ENCODE data around the gene ATP6V1B1. TPM values are rescaled to one million over a fixed set of nuclear protein-coding genes. Genes with fewer than 3 reads are reported as not detected.

ATP6V1B1 gene
- total RNA-seq, 1 donor from 2014 or later, result 4.3 TPM

- DNase-seq, result no peak
Measured at GRCh38 chr2:70927138-70927537, 8.6 kb upstream of the ATP6V1B1 start.

- no peak for DNase-seq
Measured at GRCh38 chr2:70927641-70928040, 8.1 kb upstream of the ATP6V1B1 start.

- no peak for DNase-seq
Measured at GRCh38 chr2:70928366-70928765, 7.3 kb upstream of the ATP6V1B1 start.

- no peak for DNase-seq
Measured at GRCh38 chr2:70930371-70931329, 5.0 kb upstream of the ATP6V1B1 start.

GRCh38 chr2:70931376-70932000, 4.2 kb upstream of the ATP6V1B1 start:
- no peak for DNase-seq

GRCh38 chr2:70932631-70933230, 3.0 kb upstream of the ATP6V1B1 start:
- peak; percentile 47 for DNase-seq

- DNase-seq, result no peak
Measured at GRCh38 chr2:70934981-70935380, 719 bp upstream of the ATP6V1B1 start.

- DNase-seq, result no peak
Measured at GRCh38 chr2:70936165-70936978, 672 bp downstream of the ATP6V1B1 start.

GRCh38 chr2:70936979-70937811, 1.5 kb downstream of the ATP6V1B1 start:
- DNase-seq, result no peak

- no peak for DNase-seq
Measured at GRCh38 chr2:70937866-70938585, 2.3 kb downstream of the ATP6V1B1 start.

GRCh38 chr2:70938586-70938950, 2.9 kb downstream of the ATP6V1B1 start:
- no peak for DNase-seq

GRCh38 chr2:70939001-70939838, 3.5 kb downstream of the ATP6V1B1 start:
- no peak for DNase-seq

GRCh38 chr2:70939839-70940580, 4.3 kb downstream of the ATP6V1B1 start:
- DNase-seq, result no peak

- no peak for DNase-seq
Measured at GRCh38 chr2:70941186-70941585, 5.5 kb downstream of the ATP6V1B1 start.

- no peak for DNase-seq
Measured at GRCh38 chr2:70941701-70942100, 6.0 kb downstream of the ATP6V1B1 start.

- peak; percentile 74 for DNase-seq
Measured at GRCh38 chr2:70942396-70943204, 6.9 kb downstream of the ATP6V1B1 start.

- DNase-seq, result no peak
Measured at GRCh38 chr2:70943205-70943871, 7.6 kb downstream of the ATP6V1B1 start.

Data from tongue (tissue), 2 donors.